Skeletal muscle satellite cell (primary cell): ENCODE results near the gene EMILIN2.
"Not testable (repeated sequence)": the region's sequence is repeated elsewhere in the genome, so short reads cannot be mapped to it uniquely, and the experiment has no call there.

Experiments used
- H3K27me3 ChIP-seq: 2 replicates; pipeline ENCODE4 v1.7.0; 2013; ENCODE audit warnings: low read length; ENCODE audit not compliant: control insufficient read depth, insufficient read depth
- H3K36me3 ChIP-seq: 2 replicates; pipeline ENCODE4 v1.7.0; 2013; ENCODE audit warnings: mild to moderate bottlenecking, control low read depth, low read length; ENCODE audit not compliant: insufficient read depth
- H3K4me1 ChIP-seq: 2 replicates; pipeline ENCODE4 v1.7.0; 2013; ENCODE audit warnings: low read length; ENCODE audit not compliant: control insufficient read depth, insufficient read depth
- H3K4me2 ChIP-seq: 2 replicates; pipeline ENCODE4 v1.7.0; 2013; ENCODE audit warnings: mild to moderate bottlenecking, low read length
- H3K4me3 ChIP-seq: 2 replicates; pipeline ENCODE4 v1.7.0; 2013; ENCODE audit warnings: low read length
- H3K9ac ChIP-seq: 2 replicates; pipeline ENCODE4 v1.7.0; 2013; ENCODE audit warnings: mild to moderate bottlenecking, low read depth, low read length, moderate library complexity
- H3K9me3 ChIP-seq: replicated peaks from 2 replicates; pipeline ENCODE4 v1.7.0; 2013; ENCODE audit warnings: mild to moderate bottlenecking, control low read depth, low read length

Gene EMILIN2

GRCh38 chr18:2856547-2857170 lies 9.9 kb downstream of the EMILIN2 start:
- H3K9me3 ChIP-seq = no peaks in the 10 kb centered on the region

DNA sequence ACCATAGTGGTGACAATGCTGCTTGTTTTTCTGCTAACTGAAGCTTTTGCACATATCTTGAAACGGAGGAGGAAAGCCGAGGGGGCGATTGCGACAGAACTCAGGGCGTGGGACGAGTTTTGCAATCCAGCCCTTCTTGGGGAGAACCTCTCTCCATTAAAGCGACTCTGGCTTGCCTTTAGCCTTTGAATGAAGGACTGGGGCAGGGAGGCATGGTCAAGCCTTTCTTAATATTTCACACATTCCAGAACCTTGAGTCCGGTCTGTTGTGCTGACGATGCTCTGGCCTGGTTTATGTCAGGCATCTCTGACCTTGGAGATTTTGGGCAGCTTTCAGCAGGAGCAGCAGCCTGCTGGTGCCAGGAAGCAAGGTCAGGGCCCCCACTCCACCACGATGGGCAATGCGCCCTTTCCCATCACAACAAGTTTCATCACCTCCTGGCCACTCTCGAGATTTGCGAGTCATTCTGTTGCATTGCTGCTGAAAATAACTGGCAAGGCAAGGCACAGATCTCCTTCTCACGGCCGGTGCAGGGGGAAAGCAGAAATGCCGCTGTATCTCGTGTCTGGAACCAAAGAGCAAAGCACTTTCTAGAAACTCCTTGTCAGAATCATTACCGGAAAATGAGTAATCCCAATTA lies 10.8 kb downstream of the EMILIN2 start:
- peak overlapping the region; percentile 20 for H3K9ac ChIP-seq
- peak overlapping the region; percentile 28 for H3K4me3 ChIP-seq
- peaks cover 15% of the 10 kb centered on the region for H3K4me1 ChIP-seq
- peaks cover 27% of the 10 kb centered on the region for H3K27me3 ChIP-seq
- no peaks in the 10 kb centered on the region for H3K36me3 ChIP-seq
- H3K4me2 ChIP-seq = peak overlapping the region; percentile 72
- no peaks in the 10 kb centered on the region for H3K9me3 ChIP-seq

More at GRCh38 chr18:2856547-2857170, 9.9 kb downstream of the EMILIN2 start:
- Histone ChIP-seq H3K27me3 (peaks cover 27% of the 10 kb centered on the region), H3K4me2 (no peak overlapping the region), H3K9ac (no peak overlapping the region), H3K4me3 (no peak overlapping the region), H3K36me3 (no peaks in the 10 kb centered on the region), H3K4me1 (peaks cover 15% of the 10 kb centered on the region)

GRCh38 chr18:2860397-2860796 lies 13.6 kb downstream of the EMILIN2 start:
- not testable (repeated sequence) for H3K9ac ChIP-seq, H3K36me3 ChIP-seq, H3K27me3 ChIP-seq, H3K9me3 ChIP-seq, H3K4me3 ChIP-seq, H3K4me2 ChIP-seq
- peaks cover 15% of the 10 kb centered on the region for H3K4me1 ChIP-seq

- H3K9ac ChIP-seq, H3K4me2 ChIP-seq, H3K4me3 ChIP-seq: not testable (repeated sequence)
These were observed 17.2 kb downstream of the EMILIN2 start for GRCh38 chr18:2863997-2864396.

GRCh38 chr18:2866465-2866864 lies 19.7 kb downstream of the EMILIN2 start:
- H3K4me3 ChIP-seq, H3K36me3 ChIP-seq, H3K9me3 ChIP-seq, H3K9ac ChIP-seq, H3K4me2 ChIP-seq, H3K4me1 ChIP-seq: not testable (repeated sequence)
- H3K27me3 ChIP-seq = peaks cover 14% of the 10 kb centered on the region

More at GRCh38 chr18:2863997-2864396, 17.2 kb downstream of the EMILIN2 start:
- not testable (repeated sequence) for H3K9me3 ChIP-seq, H3K27me3 ChIP-seq, H3K36me3 ChIP-seq, H3K4me1 ChIP-seq

GRCh38 chr18:2869207-2869606 lies 22.4 kb downstream of the EMILIN2 start:
- no peak overlapping the region for H3K4me3 ChIP-seq
- no peak overlapping the region for H3K9ac ChIP-seq
- H3K4me2 ChIP-seq = no peak overlapping the region
- H3K4me1 ChIP-seq = no peaks in the 10 kb centered on the region
- no peaks in the 10 kb centered on the region for H3K9me3 ChIP-seq
- H3K36me3 ChIP-seq = no peaks in the 10 kb centered on the region
- H3K27me3 ChIP-seq = peaks cover 14% of the 10 kb centered on the region

DNA sequence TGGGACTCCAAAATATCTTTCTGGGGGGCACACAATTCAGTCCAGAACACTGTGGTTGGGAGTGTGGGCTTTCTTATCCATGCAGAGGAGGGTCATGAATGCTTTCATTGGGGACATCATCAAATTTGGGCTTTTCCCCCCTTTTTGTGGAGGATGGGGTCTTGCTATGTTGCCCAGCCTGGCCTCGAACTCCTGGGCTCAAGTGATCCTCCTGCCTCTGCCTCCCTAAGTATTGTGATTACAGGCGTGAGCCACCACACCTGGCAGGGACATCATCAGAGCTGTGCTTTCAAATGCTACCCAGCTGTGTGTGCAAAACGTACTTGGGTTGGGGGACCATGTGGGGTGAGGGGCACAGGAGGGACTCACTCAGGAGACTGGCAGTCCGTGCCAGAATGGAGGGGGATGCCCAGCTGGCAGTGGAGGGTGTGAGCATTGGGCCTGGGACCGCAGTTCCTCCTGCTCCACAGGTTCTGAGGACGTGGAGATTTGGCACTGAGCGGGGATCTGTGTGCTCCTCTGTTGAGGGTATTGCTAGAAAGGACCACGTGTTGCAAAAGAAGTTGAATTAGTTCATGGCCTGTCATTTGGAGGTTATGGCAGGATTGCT lies 24.4 kb downstream of the EMILIN2 start:
- Histone ChIP-seq H3K4me3 (no peak overlapping the region), H3K4me1 (peaks cover 8% of the 10 kb centered on the region), H3K27me3 (peaks cover 14% of the 10 kb centered on the region), H3K36me3 (no peaks in the 10 kb centered on the region), H3K4me2 (no peak overlapping the region), H3K9ac (no peak overlapping the region), H3K9me3 (no peaks in the 10 kb centered on the region)

- Histone ChIP-seq H3K4me3 (no peak overlapping the region), H3K27me3 (peaks cover 9% of the 10 kb centered on the region), H3K9me3 (no peaks in the 10 kb centered on the region), H3K4me1 (peaks cover 8% of the 10 kb centered on the region), H3K4me2 (no peak overlapping the region), H3K9ac (no peak overlapping the region), H3K36me3 (no peaks in the 10 kb centered on the region)
These were observed 25.3 kb downstream of the EMILIN2 start for GRCh38 chr18:2872095-2872494.

DNA sequence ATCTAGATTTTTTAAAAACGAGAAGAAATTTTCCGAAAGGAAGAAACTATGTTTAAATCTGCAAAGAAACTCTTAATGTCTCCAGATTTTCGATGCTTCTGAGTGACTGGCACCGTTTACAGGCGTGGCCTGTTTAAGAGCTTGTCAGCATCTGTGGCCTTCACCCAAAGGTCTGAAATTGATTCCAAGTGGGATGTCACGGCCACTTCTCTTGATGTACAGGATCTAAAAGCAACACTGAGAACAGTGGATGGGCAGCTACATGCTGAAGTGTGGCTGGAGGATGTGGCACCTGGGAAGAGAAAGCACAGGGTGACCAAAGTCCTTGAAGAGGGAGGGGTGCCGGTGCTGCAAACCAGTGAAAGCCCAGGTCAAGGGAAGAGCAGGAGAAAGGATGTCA lies 28.0 kb downstream of the EMILIN2 start:
- Histone ChIP-seq H3K9ac (no peak overlapping the region), H3K4me2 (peak overlapping the region; percentile 57), H3K4me1 (peaks cover 8% of the 10 kb centered on the region), H3K27me3 (peaks cover 14% of the 10 kb centered on the region), H3K9me3 (no peaks in the 10 kb centered on the region), H3K36me3 (no peaks in the 10 kb centered on the region), H3K4me3 (no peak overlapping the region)

- Histone ChIP-seq H3K4me2 (no peak overlapping the region), H3K4me3 (no peak overlapping the region), H3K27me3 (peaks cover 17% of the 10 kb centered on the region), H3K4me1 (peaks cover 17% of the 10 kb centered on the region), H3K36me3 (no peaks in the 10 kb centered on the region), H3K9ac (no peak overlapping the region), H3K9me3 (no peaks in the 10 kb centered on the region)
These were observed 32.0 kb downstream of the EMILIN2 start for GRCh38 chr18:2878656-2879330.

DNA sequence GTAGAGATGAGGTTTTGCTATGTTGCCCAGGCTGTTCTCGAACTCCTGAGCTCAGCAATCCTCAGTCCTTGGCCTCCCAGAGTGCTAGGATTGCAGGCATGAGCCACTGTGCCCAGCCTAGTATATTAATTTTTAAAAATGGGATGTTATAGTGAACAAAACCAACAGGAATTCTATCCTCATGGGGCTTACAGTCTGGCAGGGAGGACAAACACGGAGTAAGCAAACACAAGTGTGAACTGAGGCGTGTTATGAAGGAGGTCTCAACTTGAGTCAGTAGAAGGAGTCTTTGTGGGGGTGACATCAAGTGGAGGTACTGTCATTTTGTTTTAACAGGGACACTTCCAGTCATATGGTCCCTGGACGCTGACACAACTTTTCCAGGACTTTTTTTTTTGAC lies 33.1 kb downstream of the EMILIN2 start:
- H3K4me1 ChIP-seq = peaks cover 15% of the 10 kb centered on the region
- no peak overlapping the region for H3K9ac ChIP-seq
- H3K36me3 ChIP-seq = no peaks in the 10 kb centered on the region
- peaks cover 21% of the 10 kb centered on the region for H3K27me3 ChIP-seq
- no peaks in the 10 kb centered on the region for H3K9me3 ChIP-seq
- no peak overlapping the region for H3K4me2 ChIP-seq
- no peak overlapping the region for H3K4me3 ChIP-seq
